ENCODE data around the gene COL5A2. TPM values are rescaled to one million over a fixed set of nuclear protein-coding genes. Genes with fewer than 3 reads are reported as not detected.

COL5A2 gene
- total RNA-seq, 2 experiments from 2014 or later: 1.6 to 1.7 TPM

DNA sequence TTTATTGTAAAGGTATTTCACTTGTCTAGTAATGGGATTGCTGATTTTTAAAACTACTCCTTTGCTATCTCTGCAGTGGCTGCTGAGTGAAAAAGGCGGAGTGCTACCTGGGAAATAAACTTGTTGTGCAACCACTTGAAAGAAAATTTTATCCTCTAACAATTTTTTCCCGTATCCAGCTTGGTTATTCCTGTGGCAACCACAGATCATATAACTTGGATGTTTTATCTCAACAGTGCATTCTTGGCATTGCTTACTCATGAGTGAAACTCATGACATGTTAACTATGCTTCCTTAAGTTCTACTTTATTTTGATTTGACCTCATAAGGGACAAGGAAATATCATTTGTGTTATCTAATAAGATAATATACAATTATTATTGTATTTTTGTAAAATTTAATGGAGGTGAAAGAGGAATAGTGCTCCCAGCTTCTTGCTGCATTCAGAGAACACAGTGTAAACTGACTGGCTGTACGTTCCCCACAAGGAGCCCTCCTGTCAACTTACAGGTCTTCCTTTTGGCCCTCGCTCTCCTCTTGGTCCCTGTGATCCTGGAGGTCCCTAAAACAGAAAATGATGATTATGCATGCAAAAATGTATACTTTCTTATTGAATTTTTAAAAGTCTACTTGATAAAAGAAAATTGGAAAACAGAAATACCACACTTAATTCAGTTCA lies 82.7 kb downstream of the COL5A2 start:
- Mint-ChIP-seq H3K4me1 (peaks cover 3% of the 10 kb centered on the region), H3K27ac (no peak overlapping the region), H3K9me3 (no peaks in the 10 kb centered on the region), H3K36me3 (ENCODE audit: low read depth) (no peaks in the 10 kb centered on the region), H3K4me3 (no peak overlapping the region), H3K27me3 (no peaks in the 10 kb centered on the region)
- ChIA-PET CTCF (no interaction called here), POLR2A (no interaction called here)
- DNase-seq: no peak

GRCh38 chr2:189095101-189095500 lies 84.5 kb downstream of the COL5A2 start:
- H3K36me3 Mint-ChIP-seq (ENCODE audit: low read depth): no peaks in the 10 kb centered on the region
- no peaks in the 10 kb centered on the region for H3K27me3 Mint-ChIP-seq
- POLR2A ChIA-PET: no interaction called here
- no peak overlapping the region for H3K4me3 Mint-ChIP-seq
- CTCF ChIA-PET: interaction anchor here (0.7 to 2.7 kb wide), 7 partner anchors 14 to 605 kb away, joined by 3 to 12 read pairs (median 4); no protein-coding TSS in a partner anchor
- H3K27ac Mint-ChIP-seq: no peak overlapping the region
- peaks cover 5% of the 10 kb centered on the region for H3K4me1 Mint-ChIP-seq
- H3K9me3 Mint-ChIP-seq: no peaks in the 10 kb centered on the region
- DNase-seq: no peak

- no peak overlapping the region for H3K27ac Mint-ChIP-seq
- H3K4me1 Mint-ChIP-seq: peaks cover 10% of the 10 kb centered on the region
- H3K4me3 Mint-ChIP-seq: no peak overlapping the region
- DNase-seq: no peak
- no peaks in the 10 kb centered on the region for H3K9me3 Mint-ChIP-seq
- no peaks in the 10 kb centered on the region for H3K36me3 Mint-ChIP-seq (ENCODE audit: low read depth)
- CTCF ChIA-PET: interaction anchor here (1.3 to 2.7 kb wide), 4 partner anchors 8 to 320 kb away, joined by 4 to 12 read pairs (median 8); no protein-coding TSS in a partner anchor
- H3K27me3 Mint-ChIP-seq: no peaks in the 10 kb centered on the region
- POLR2A ChIA-PET: no interaction called here
These were observed 86.6 kb downstream of the COL5A2 start for GRCh38 chr2:189092936-189093335.

GRCh38 chr2:189091253-189091652 lies 88.3 kb downstream of the COL5A2 start:
- Mint-ChIP-seq H3K27ac (no peak overlapping the region), H3K4me1 (peaks cover 10% of the 10 kb centered on the region), H3K9me3 (no peaks in the 10 kb centered on the region), H3K27me3 (no peaks in the 10 kb centered on the region), H3K36me3 (ENCODE audit: low read depth) (no peaks in the 10 kb centered on the region), H3K4me3 (no peak overlapping the region)
- CTCF ChIA-PET: no interaction called here
- no peak for DNase-seq
- POLR2A ChIA-PET: no interaction called here

- H3K27ac Mint-ChIP-seq: no peak overlapping the region
- CTCF ChIA-PET: no interaction called here
- POLR2A ChIA-PET: no interaction called here
- no peak for DNase-seq
- H3K9me3 Mint-ChIP-seq: no peaks in the 10 kb centered on the region
- H3K27me3 Mint-ChIP-seq: no peaks in the 10 kb centered on the region
- no peaks in the 10 kb centered on the region for H3K36me3 Mint-ChIP-seq (ENCODE audit: low read depth)
- peaks cover 10% of the 10 kb centered on the region for H3K4me1 Mint-ChIP-seq
- H3K4me3 Mint-ChIP-seq: no peak overlapping the region
These were observed 90.9 kb downstream of the COL5A2 start for GRCh38 chr2:189088591-189089205.

GRCh38 chr2:189086710-189087109 lies 92.9 kb downstream of the COL5A2 start:
- no peak overlapping the region for H3K27ac Mint-ChIP-seq
- DNase-seq: no peak
- H3K9me3 Mint-ChIP-seq: no peaks in the 10 kb centered on the region
- peaks cover 6% of the 10 kb centered on the region for H3K4me1 Mint-ChIP-seq
- POLR2A ChIA-PET: no interaction called here
- CTCF ChIA-PET: interaction anchor here (0.7 kb wide), 1 partner anchor 12 kb away, joined by 3 read pairs; no protein-coding TSS in a partner anchor
- H3K27me3 Mint-ChIP-seq: no peaks in the 10 kb centered on the region
- H3K36me3 Mint-ChIP-seq (ENCODE audit: low read depth): no peaks in the 10 kb centered on the region
- H3K4me3 Mint-ChIP-seq: no peak overlapping the region

DNA sequence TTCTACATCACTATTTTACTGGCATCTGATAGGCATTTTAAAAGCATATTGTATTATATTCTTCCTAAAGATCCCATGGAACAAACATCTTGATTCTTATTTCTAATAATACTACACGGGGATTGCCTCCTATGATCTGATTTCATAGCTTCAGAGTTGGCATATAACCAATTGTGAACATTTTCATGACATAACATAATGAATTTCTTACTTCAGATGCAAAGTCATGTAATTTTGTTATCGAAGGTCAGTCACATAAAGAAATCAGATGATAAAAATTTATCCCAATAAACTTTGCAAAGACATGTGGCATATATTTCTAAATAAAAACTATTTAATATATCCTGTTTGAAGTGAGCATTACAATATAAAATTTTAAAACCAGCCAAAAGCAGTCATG lies 93.3 kb downstream of the COL5A2 start:
- ChIA-PET POLR2A (no interaction called here), CTCF (no interaction called here)
- Mint-ChIP-seq H3K4me3 (no peak overlapping the region), H3K4me1 (peaks cover 6% of the 10 kb centered on the region), H3K9me3 (no peaks in the 10 kb centered on the region), H3K36me3 (ENCODE audit: low read depth) (no peaks in the 10 kb centered on the region), H3K27ac (no peak overlapping the region), H3K27me3 (no peaks in the 10 kb centered on the region)
- no peak for DNase-seq

DNA sequence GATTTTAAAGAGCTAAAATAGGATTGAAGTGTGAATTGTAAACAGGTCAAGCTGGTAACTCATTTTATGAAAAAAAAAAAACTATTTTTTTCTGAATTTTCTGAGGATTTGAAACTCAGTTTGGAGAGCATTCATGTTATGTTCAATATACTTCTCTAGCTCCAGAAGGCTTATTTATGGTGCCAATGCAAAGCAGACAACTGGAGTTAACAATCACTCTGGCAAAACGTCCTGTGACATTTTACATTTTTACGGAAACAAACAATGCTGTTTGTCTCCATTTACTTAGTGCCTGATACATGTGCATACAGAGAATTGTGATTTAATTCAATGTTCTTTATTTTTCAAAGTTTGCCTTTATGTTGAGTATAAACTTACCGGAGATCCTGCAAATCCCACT lies 96.0 kb downstream of the COL5A2 start:
- Mint-ChIP-seq H3K4me1 (no peaks in the 10 kb centered on the region), H3K27me3 (no peaks in the 10 kb centered on the region), H3K4me3 (no peak overlapping the region), H3K27ac (no peak overlapping the region), H3K36me3 (ENCODE audit: low read depth) (no peaks in the 10 kb centered on the region), H3K9me3 (no peaks in the 10 kb centered on the region)
- POLR2A ChIA-PET: no interaction called here
- no peak for DNase-seq
- CTCF ChIA-PET: interaction anchor here (1.6 kb wide), 1 partner anchor 10 kb away, joined by 6 read pairs; no protein-coding TSS in a partner anchor

DNA sequence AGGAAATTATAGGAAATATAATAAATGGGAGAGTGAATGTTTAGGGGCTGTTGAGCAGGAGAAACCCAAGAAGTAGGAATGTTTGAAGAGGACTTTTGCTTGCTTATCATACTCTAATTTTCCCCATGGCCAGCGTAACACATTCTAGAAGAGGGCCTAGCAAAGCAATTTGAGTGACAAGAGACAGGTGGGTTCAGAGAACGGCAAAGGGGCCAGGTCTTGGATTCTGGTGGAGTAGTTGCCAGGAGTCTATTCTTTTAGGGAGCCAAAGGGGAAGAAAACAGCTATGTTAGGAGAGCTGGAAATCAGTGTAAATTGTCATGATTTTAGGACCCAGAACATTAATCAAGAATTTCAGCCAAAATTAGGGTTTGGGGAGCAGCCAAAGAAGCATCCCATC lies 96.5 kb downstream of the COL5A2 start:
- Mint-ChIP-seq H3K4me1 (no peaks in the 10 kb centered on the region), H3K36me3 (ENCODE audit: low read depth) (no peaks in the 10 kb centered on the region), H3K4me3 (no peak overlapping the region), H3K27me3 (no peaks in the 10 kb centered on the region), H3K27ac (no peak overlapping the region), H3K9me3 (no peaks in the 10 kb centered on the region)
- DNase-seq: no peak
- ChIA-PET CTCF (interaction anchor here (1.6 kb wide), 1 partner anchor 11 kb away, joined by 6 read pairs; no protein-coding TSS in a partner anchor), POLR2A (no interaction called here)

- DNase-seq: no peak
- CTCF ChIA-PET: interaction anchor here (1.6 to 2.4 kb wide), 2 partner anchors 12 kb away, joined by 6 to 11 read pairs; no protein-coding TSS in a partner anchor
- Mint-ChIP-seq H3K4me3 (no peak overlapping the region), H3K4me1 (no peaks in the 10 kb centered on the region), H3K27me3 (no peaks in the 10 kb centered on the region), H3K36me3 (ENCODE audit: low read depth) (no peaks in the 10 kb centered on the region), H3K9me3 (no peaks in the 10 kb centered on the region), H3K27ac (no peak overlapping the region)
- POLR2A ChIA-PET: no interaction called here
These were observed 97.1 kb downstream of the COL5A2 start for GRCh38 chr2:189082376-189082975.

DNA sequence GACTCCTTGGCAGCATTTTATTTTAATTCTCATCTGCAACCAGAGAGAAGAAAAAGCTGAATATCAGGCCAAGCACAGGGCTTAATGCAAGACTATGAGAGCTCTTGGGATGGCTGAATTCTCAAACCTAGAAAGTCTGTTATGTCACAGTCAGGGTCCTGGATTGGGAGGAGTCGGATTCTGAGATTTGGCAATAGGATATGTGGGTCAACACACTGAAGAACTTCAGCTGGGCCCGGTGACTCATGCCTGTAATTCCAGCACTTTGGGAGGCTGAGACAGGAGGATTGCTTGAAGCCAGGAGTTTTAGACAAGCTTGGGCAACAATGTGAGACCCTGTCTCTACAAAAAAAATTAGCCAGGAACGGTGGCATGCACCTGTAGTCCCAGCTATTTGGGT lies 103.0 kb downstream of the COL5A2 start:
- H3K36me3 Mint-ChIP-seq (ENCODE audit: low read depth): no peaks in the 10 kb centered on the region
- no peaks in the 10 kb centered on the region for H3K27me3 Mint-ChIP-seq
- H3K9me3 Mint-ChIP-seq: no peaks in the 10 kb centered on the region
- H3K27ac Mint-ChIP-seq: no peak overlapping the region
- ChIA-PET POLR2A (no interaction called here), CTCF (interaction anchor here (0.6 kb wide), 1 partner anchor 17 kb away, joined by 4 read pairs; no protein-coding TSS in a partner anchor)
- no peak overlapping the region for H3K4me3 Mint-ChIP-seq
- no peaks in the 10 kb centered on the region for H3K4me1 Mint-ChIP-seq
- DNase-seq: no peak

DNA sequence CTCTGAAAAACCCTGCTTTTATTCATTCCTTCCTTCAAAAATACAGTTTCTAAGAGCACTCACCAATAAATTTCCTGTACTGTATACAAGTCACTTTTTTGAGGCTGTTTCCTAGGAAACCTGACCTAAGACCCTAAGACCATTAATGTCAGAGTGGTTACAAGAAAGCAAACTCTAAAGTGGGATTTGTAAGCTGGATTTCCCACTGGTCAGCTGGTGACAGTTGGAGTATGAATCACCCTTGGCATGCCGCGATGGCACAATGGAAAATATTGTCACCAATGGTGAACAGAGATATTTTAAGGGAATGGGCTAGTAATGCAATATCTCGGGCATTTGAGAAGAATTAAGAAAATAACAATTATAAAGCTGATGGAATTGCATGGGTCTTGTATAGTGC lies 103.4 kb downstream of the COL5A2 start:
- Mint-ChIP-seq H3K9me3 (no peaks in the 10 kb centered on the region), H3K27me3 (no peaks in the 10 kb centered on the region), H3K4me3 (no peak overlapping the region), H3K36me3 (ENCODE audit: low read depth) (no peaks in the 10 kb centered on the region), H3K27ac (no peak overlapping the region), H3K4me1 (no peaks in the 10 kb centered on the region)
- no peak for DNase-seq
- ChIA-PET CTCF (interaction anchor here (0.6 kb wide), 1 partner anchor 18 kb away, joined by 4 read pairs; no protein-coding TSS in a partner anchor), POLR2A (no interaction called here)

DNA sequence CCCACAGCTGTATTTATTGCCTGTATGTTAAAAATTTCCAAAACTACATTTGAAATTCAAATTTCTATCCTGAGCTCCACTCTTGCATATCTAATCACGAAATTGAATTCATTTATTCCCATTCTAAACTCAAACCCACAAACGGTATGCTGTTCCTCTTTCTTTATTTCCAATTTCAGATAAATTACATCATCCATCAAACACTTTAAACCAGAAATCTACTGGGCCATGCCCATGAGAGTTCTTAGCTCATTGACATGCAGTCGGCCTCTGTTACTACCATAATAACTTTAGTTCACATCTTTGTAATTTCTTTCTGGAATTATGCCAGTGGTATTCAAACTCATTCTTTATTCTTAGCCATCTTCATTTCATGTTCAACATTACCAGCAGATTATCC lies 105.1 kb downstream of the COL5A2 start:
- H3K9me3 Mint-ChIP-seq: no peaks in the 10 kb centered on the region
- POLR2A ChIA-PET: no interaction called here
- CTCF ChIA-PET: interaction anchor here (0.6 kb wide), 1 partner anchor 13 kb away, joined by 3 read pairs; no protein-coding TSS in a partner anchor

More for the DNA sequence above, 105.1 kb downstream of the COL5A2 start:
- H3K4me3 Mint-ChIP-seq: no peak overlapping the region
- no peaks in the 10 kb centered on the region for H3K4me1 Mint-ChIP-seq
- H3K36me3 Mint-ChIP-seq (ENCODE audit: low read depth): no peaks in the 10 kb centered on the region
- no peaks in the 10 kb centered on the region for H3K27me3 Mint-ChIP-seq
- DNase-seq: no peak
- H3K27ac Mint-ChIP-seq: no peak overlapping the region

Measured in activated CD4-positive, alpha-beta memory T cell treated with anti-CD3 and anti-CD28 coated beads, Interleukin-2, amount 10 ng/mL, durations not matched to agents 7 days and 5 days (primary cell).